ENCODE measurements around the gene MAIP1. TPM values are rescaled to one million over a fixed set of nuclear protein-coding genes. Genes with fewer than 3 reads are reported as not detected.

Gene MAIP1
- total RNA-seq (2022; extraction: Qiagen RNA extraction; ENCODE audit: low read depth), result 33.3 to 44.2 TPM (median 40.6 TPM) in 5 replicates

GRCh38 chr2:199955339-199956061 is at the start of gene MAIP1, which contains the start of gene TYW5:
Gene MAIP1, plus strand, starts transcription at chr2:199955582. Its CDS starts 217 bp downstream, at chr2:199955799.
Gene TYW5, minus strand, starts transcription at chr2:199955491. Its CDS starts 21 bp downstream, at chr2:199955470.

GRCh38 chr2:199911052-199911876 is 44.1 kb upstream of the MAIP1 start, which contains the start of gene C2orf69:
Gene C2orf69, plus strand, starts transcription at chr2:199911293. Its CDS starts 146 bp downstream, at chr2:199911439.

Other genes starting within 250 kb of the MAIP1 start
- gene FTCDNL1, start 104.4 kb upstream of the MAIP1 start, total RNA-seq (2022; extraction: Qiagen RNA extraction; ENCODE audit: low read depth), result 1.8 to 3.1 TPM (median 3.0 TPM) in 5 replicates
- 6.9 to 9.1 TPM (median 7.7 TPM) in 5 replicates for gene C2orf69, start 44.3 kb upstream of the MAIP1 start, total RNA-seq (2022; extraction: Qiagen RNA extraction; ENCODE audit: low read depth)
- 6.5 to 9.7 TPM (median 7.1 TPM) in 5 replicates for gene TYW5, start 91 bp upstream of the MAIP1 start, total RNA-seq (2022; extraction: Qiagen RNA extraction; ENCODE audit: low read depth)